KMS-11 (cell line): ENCODE measurements around the gene TXLNB.

Source experiments
- H2AFZ ChIP-seq: fragments of 200-600 bp; sonication (generic); 2 replicates; pipeline ENCODE4 v1.6.1; 2016; ENCODE audit warnings: antibody characterized with exemption, mixed run types, low read depth
- H3K27ac ChIP-seq: fragments of 200-600 bp; sonication (generic); 2 replicates; pipeline ENCODE4 v1.6.1; 2016; ENCODE audit warnings: mild to moderate bottlenecking, mixed run types
- H3K27me3 ChIP-seq: fragments of 200-600 bp; sonication (generic); 2 replicates; pipeline ENCODE4 v1.6.1; 2017; ENCODE audit warnings: mild to moderate bottlenecking, low read depth, mixed run types, moderate library complexity; ENCODE audit not compliant: insufficient read depth
- H3K36me3 ChIP-seq: fragments of 200-600 bp; sonication (generic); 2 replicates; pipeline ENCODE4 v1.6.1; 2017; ENCODE audit warnings: mild to moderate bottlenecking, mixed run types; ENCODE audit not compliant: insufficient read depth
- H3K4me1 ChIP-seq: fragments of 200-600 bp; sonication (generic); 2 replicates; pipeline ENCODE4 v1.6.1; 2016; ENCODE audit warnings: mild to moderate bottlenecking, low read depth, mixed run types; ENCODE audit not compliant: poor library complexity, severe bottlenecking
- H3K4me2 ChIP-seq: fragments of 200-600 bp; sonication (generic); 2 replicates; pipeline ENCODE4 v1.7.0; 2016; ENCODE audit warnings: mild to moderate bottlenecking, mixed run types
- H3K4me3 ChIP-seq: fragments of 200-600 bp; sonication (generic); IDR thresholded peaks from 2 replicates; pipeline ENCODE4 v1.6.1; 2017; ENCODE audit warnings: low read depth, low read length, mixed read lengths; ENCODE audit not compliant: insufficient read depth
- H3K79me2 ChIP-seq: fragments of 200-600 bp; sonication (generic); 2 replicates; pipeline ENCODE4 v1.6.1; 2016; ENCODE audit warnings: low read depth, mixed run types; ENCODE audit not compliant: insufficient read depth
- H3K9ac ChIP-seq: fragments of 200-600 bp; sonication (generic); 2 replicates; pipeline ENCODE4 v1.6.1; 2016; ENCODE audit warnings: mild to moderate bottlenecking, mixed run types
- H4K20me1 ChIP-seq: fragments of 200-600 bp; sonication (generic); 2 replicates; pipeline ENCODE4 v1.6.1; 2016; ENCODE audit warnings: mild to moderate bottlenecking, mixed run types; ENCODE audit not compliant: insufficient read depth
- TF ChIP-seq, protein P1 (sequence below): fragments of 200-600 bp; sonication (generic); conservative IDR thresholded peaks from 2 replicates; pipeline ENCODE4 v1.6.1; 2017; ENCODE audit warnings: low read depth, mild to moderate bottlenecking, antibody characterized with exemption, low read length, moderate library complexity, mixed read lengths

Gene TXLNB

GRCh38 chr6:139325686-139326085 lies 33.9 kb upstream of the TXLNB start:
- Histone ChIP-seq H3K79me2 (no peaks in the 10 kb centered on the region), H3K27me3 (no peaks in the 10 kb centered on the region), H3K4me2 (peak overlapping the region; percentile 19; the same call in 1 of the 2 replicates), H2AFZ (peak overlapping the region; percentile 2; the same call in 1 of the 2 replicates), H4K20me1 (no peaks in the 10 kb centered on the region), H3K36me3 (no peaks in the 10 kb centered on the region), H3K4me1 (peaks cover 49% of the 10 kb centered on the region), H3K9ac (no peak overlapping the region), H3K27ac (peak overlapping the region; percentile 91), H3K4me3 (no peak overlapping the region)
- TF ChIP-seq, protein P1, sequence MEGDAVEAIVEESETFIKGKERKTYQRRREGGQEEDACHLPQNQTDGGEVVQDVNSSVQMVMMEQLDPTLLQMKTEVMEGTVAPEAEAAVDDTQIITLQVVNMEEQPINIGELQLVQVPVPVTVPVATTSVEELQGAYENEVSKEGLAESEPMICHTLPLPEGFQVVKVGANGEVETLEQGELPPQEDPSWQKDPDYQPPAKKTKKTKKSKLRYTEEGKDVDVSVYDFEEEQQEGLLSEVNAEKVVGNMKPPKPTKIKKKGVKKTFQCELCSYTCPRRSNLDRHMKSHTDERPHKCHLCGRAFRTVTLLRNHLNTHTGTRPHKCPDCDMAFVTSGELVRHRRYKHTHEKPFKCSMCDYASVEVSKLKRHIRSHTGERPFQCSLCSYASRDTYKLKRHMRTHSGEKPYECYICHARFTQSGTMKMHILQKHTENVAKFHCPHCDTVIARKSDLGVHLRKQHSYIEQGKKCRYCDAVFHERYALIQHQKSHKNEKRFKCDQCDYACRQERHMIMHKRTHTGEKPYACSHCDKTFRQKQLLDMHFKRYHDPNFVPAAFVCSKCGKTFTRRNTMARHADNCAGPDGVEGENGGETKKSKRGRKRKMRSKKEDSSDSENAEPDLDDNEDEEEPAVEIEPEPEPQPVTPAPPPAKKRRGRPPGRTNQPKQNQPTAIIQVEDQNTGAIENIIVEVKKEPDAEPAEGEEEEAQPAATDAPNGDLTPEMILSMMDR, result no peak

GRCh38 chr6:139325125-139325524 lies 33.3 kb upstream of the TXLNB start:
- Histone ChIP-seq H3K4me2 (peak overlapping the region; percentile 19; the same call in 1 of the 2 replicates), H3K4me1 (peaks cover 49% of the 10 kb centered on the region), H3K27ac (peak overlapping the region; percentile 91), H3K4me3 (no peak overlapping the region), H3K27me3 (no peaks in the 10 kb centered on the region), H3K9ac (no peak overlapping the region), H3K79me2 (no peaks in the 10 kb centered on the region), H4K20me1 (no peaks in the 10 kb centered on the region), H2AFZ (peak overlapping the region; percentile 2; the same call in 1 of the 2 replicates), H3K36me3 (no peaks in the 10 kb centered on the region)
- TF ChIP-seq, protein P1, result no peak

DNA sequence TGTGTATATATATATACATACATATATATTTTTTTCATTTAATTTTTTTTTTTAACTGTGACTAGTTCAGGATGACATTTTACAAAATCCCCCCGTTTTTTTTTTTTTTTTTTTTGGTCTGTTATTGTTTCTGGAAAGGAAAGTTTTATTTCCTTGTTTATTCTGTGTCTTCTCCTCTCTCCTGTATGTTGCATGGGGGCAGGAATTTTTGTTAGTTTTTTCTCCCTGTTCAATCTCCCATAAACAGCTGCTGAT lies 32.4 kb upstream of the TXLNB start:
- Histone ChIP-seq H3K4me3 (no peak overlapping the region), H3K36me3 (no peaks in the 10 kb centered on the region), H2AFZ (no peak overlapping the region), H3K4me2 (peak overlapping the region; percentile 73), H3K4me1 (peaks cover 49% of the 10 kb centered on the region), H3K27me3 (no peaks in the 10 kb centered on the region), H3K27ac (peak overlapping the region; percentile 91), H3K9ac (no peak overlapping the region), H3K79me2 (no peaks in the 10 kb centered on the region), H4K20me1 (no peaks in the 10 kb centered on the region)
- TF ChIP-seq, protein P1, result no peak

GRCh38 chr6:139323511-139324300 lies 31.9 kb upstream of the TXLNB start:
- Histone ChIP-seq H3K4me2 (peak overlapping the region; percentile 73), H3K27me3 (no peaks in the 10 kb centered on the region), H3K79me2 (no peaks in the 10 kb centered on the region), H3K4me3 (no peak overlapping the region), H3K27ac (peak overlapping the region; percentile 91), H3K9ac (peak overlapping the region; percentile 56), H3K36me3 (no peaks in the 10 kb centered on the region), H4K20me1 (no peaks in the 10 kb centered on the region), H2AFZ (peak overlapping the region; percentile 85), H3K4me1 (peaks cover 49% of the 10 kb centered on the region)
- TF ChIP-seq, protein P1, result no peak
